CMK (cell line): Measurements from ENCODE around the gene POLR3E.
"Not testable (repeated sequence)": the region's sequence is repeated elsewhere in the genome, so short reads cannot be mapped to it uniquely, and the experiment has no call there.

Experiments used
- DNase-seq: peaks from one replicate; pipeline ENCODE4 v3.0.0-alpha.2; 2010; ENCODE audit warnings: low read depth

POLR3E gene

GRCh38 chr16:22335668-22336246, 38.5 kb downstream of the POLR3E start:
- no peak for DNase-seq

- DNase-seq: no peak
Observed at GRCh38 chr16:22336581-22336980, 39.4 kb downstream of the POLR3E start.

- DNase-seq: no peak
Observed at GRCh38 chr16:22337045-22337444, 39.8 kb downstream of the POLR3E start.

- no peak for DNase-seq
Observed at GRCh38 chr16:22337849-22338635, 40.8 kb downstream of the POLR3E start.

- no peak for DNase-seq
Observed at GRCh38 chr16:22340945-22341344, 43.7 kb downstream of the POLR3E start.

- DNase-seq: no peak
Observed at GRCh38 chr16:22342082-22342481, 44.9 kb downstream of the POLR3E start.

GRCh38 chr16:22346483-22346882, 49.3 kb downstream of the POLR3E start:
- no peak for DNase-seq

GRCh38 chr16:22347100-22347820, 50.1 kb downstream of the POLR3E start:
- DNase-seq: no peak

GRCh38 chr16:22348291-22348690, 51.1 kb downstream of the POLR3E start:
- DNase-seq: no peak

- DNase-seq: not testable (repeated sequence)
Observed at GRCh38 chr16:22351017-22351416, 53.8 kb downstream of the POLR3E start.

GRCh38 chr16:22352140-22352539, 54.9 kb downstream of the POLR3E start:
- DNase-seq: no peak

- no peak for DNase-seq
Observed at GRCh38 chr16:22352723-22353122, 55.5 kb downstream of the POLR3E start.

GRCh38 chr16:22353191-22353919, 56.1 kb downstream of the POLR3E start:
- no peak for DNase-seq

- no peak for DNase-seq
Observed at GRCh38 chr16:22353933-22354541, 56.8 kb downstream of the POLR3E start.

- no peak for DNase-seq
Observed at GRCh38 chr16:22355487-22355908, 58.3 kb downstream of the POLR3E start.

GRCh38 chr16:22356930-22357634, 59.9 kb downstream of the POLR3E start:
- no peak for DNase-seq

- DNase-seq: no peak
Observed at GRCh38 chr16:22357635-22357971, 60.4 kb downstream of the POLR3E start.

- no peak for DNase-seq
Observed at GRCh38 chr16:22358000-22358399, 60.8 kb downstream of the POLR3E start.

- DNase-seq: no peak
Observed at GRCh38 chr16:22359679-22360078, 62.5 kb downstream of the POLR3E start.

- no peak for DNase-seq
Observed at GRCh38 chr16:22360963-22361659, 63.9 kb downstream of the POLR3E start.

- DNase-seq: no peak
Observed at GRCh38 chr16:22364241-22364640, 67.0 kb downstream of the POLR3E start.
